Measurements from ENCODE around the gene IQSEC1.

IQSEC1 gene

DNA sequence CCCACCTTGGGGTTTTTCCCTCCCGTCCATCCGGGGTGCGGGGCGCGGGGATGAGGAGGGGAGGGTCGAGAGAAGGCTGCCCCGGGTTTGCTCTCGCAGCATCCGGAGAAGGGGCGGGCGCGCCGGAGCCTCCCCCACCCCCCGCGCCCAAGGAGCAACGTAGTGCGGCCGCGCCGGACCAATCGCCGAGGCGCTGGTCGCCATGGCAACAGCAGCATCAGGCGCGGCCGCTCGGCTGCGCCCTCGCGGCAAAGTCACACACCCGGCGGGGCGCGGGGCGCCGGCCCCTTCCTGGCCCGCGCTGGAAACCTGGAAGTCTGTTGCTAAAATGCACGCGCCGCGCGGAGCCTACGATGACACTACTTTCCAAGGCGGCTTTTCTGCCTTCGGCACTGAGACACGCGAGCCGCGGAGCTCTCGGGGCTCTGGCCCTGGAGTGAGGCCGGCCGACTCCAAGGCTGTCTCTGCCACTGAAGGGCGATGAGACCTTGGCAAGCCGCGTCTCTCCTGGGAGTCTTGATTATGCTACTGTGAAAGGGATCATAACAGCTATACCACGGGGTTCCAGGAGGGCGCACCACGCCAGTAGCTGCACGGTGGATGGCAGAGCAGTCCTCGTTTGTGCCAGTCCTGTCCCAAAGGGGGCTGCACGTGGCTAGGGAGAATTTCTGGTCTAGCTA is at the start of gene IQSEC1:
Gene IQSEC1 (minus strand): TSS at position 104 of the 680 bp plus-strand sequence. CDS start 415 bp downstream, outside the sequence.
- peaks cover 30 to 41% of the 10 kb centered on the region in 2 donors for H3K27me3 ChIP-seq (ENCODE audit: control insufficient read depth in 1 of 2, insufficient read depth in 2 of 2, low read length in 2 of 2)
- H3K27ac ChIP-seq (ENCODE audit: low read length), result no peak within 1 kb of the TSS
- no peaks in the 10 kb centered on the region for H3K9me3 ChIP-seq (ENCODE audit: control insufficient read depth in 2 of 2, low read length in 2 of 2)
- H3K9ac ChIP-seq (ENCODE audit: low read length in 2 of 2), result no peak within 1 kb of the TSS
- peaks cover 30% of the 10 kb centered on the region for H3K4me1 ChIP-seq (ENCODE audit: control insufficient read depth, insufficient read depth, low read length)
- H3K36me3 ChIP-seq (ENCODE audit: control insufficient read depth in 2 of 2, insufficient read depth in 2 of 2, low read length in 2 of 2), result no peaks in the 10 kb centered on the region
- peak within 1 kb of the TSS; percentile 27 to 58 for H3K4me3 ChIP-seq (ENCODE audit: low read length in 2 of 2)

- Histone ChIP-seq H3K27ac (ENCODE audit: low read length) (no peak overlapping the region), H3K9ac (ENCODE audit: low read length in 2 of 2) (no peak overlapping the region), H3K9me3 (ENCODE audit: control insufficient read depth in 2 of 2, low read length in 2 of 2) (no peaks in the 10 kb centered on the region), H3K27me3 (ENCODE audit: control insufficient read depth in 1 of 2, insufficient read depth in 2 of 2, low read length in 2 of 2) (peaks cover 0 to 2% of the 10 kb centered on the region in 2 donors), H3K4me1 (ENCODE audit: control insufficient read depth, insufficient read depth, low read length) (no peaks in the 10 kb centered on the region), H3K36me3 (ENCODE audit: control insufficient read depth in 2 of 2, insufficient read depth in 2 of 2, low read length in 2 of 2) (no peaks in the 10 kb centered on the region), H3K4me3 (ENCODE audit: low read length in 2 of 2) (no peak overlapping the region)
Measured at GRCh38 chr3:13122081-13123012, 49.1 kb upstream of the IQSEC1 start.

DNA sequence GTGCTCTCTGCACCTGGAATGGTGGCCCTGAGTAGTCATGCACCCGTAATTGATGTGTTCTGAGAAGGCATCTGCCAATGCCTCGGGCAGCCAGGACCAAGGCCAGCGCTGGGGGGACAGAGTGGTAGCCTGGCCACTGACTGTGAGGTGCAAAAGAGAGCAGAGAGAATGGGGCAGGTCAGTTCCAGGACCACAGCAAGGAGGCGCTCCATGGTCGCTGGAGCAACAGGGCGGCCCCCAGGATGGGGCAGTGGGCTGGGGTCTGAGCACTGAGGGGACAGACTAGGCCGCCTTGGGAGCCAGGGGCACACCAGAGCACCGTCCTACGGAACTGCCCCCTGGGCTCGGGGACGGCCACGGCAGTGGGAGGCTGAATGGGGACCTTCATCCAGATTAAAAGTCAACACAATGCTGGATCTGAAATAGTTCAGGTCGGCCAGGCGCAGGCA is 48.3 kb upstream of the IQSEC1 start:
- no peak overlapping the region for H3K27ac ChIP-seq (ENCODE audit: low read length)
- no peaks in the 10 kb centered on the region for H3K36me3 ChIP-seq (ENCODE audit: control insufficient read depth in 2 of 2, insufficient read depth in 2 of 2, low read length in 2 of 2)
- H3K9me3 ChIP-seq (ENCODE audit: control insufficient read depth in 2 of 2, low read length in 2 of 2), result no peaks in the 10 kb centered on the region
- H3K4me3 ChIP-seq (ENCODE audit: low read length in 2 of 2), result no peak overlapping the region
- H3K9ac ChIP-seq (ENCODE audit: low read length in 2 of 2), result no peak overlapping the region
- H3K4me1 ChIP-seq (ENCODE audit: control insufficient read depth, insufficient read depth, low read length), result no peaks in the 10 kb centered on the region
- peaks cover 0 to 2% of the 10 kb centered on the region in 2 donors for H3K27me3 ChIP-seq (ENCODE audit: control insufficient read depth in 1 of 2, insufficient read depth in 2 of 2, low read length in 2 of 2)

DNA sequence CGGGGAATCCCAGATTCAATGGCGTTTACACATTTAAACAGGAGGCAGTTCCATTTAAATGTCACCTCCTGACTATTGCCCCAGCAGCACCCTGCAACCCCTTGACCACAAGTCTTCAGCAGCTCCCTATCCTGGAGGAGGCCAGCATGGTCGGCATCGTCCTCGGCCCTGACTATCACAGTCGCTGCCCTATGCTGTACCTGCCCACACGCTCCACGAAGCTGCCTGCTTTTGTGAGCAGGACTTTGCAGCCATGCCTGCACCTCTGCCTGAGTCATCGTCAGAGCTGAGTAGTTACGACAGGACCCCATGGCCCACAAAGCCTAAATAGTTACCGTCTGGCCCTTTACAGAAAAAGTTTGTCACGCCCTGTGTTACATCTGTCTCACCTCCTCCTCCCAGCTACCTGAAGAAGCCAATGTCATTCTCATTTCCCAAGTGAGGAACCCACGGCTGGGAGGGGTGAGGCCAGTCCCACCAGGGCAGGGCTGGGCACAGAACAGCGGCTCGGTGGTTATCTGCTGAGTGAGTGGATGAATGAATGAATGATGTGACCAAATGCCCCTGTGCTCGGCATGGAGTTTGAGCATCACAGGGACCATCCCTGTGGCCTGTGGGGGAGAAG is 47.8 kb upstream of the IQSEC1 start:
- H3K4me1 ChIP-seq (ENCODE audit: control insufficient read depth, insufficient read depth, low read length), result no peaks in the 10 kb centered on the region
- peaks cover 0 to 2% of the 10 kb centered on the region in 2 donors for H3K27me3 ChIP-seq (ENCODE audit: control insufficient read depth in 1 of 2, insufficient read depth in 2 of 2, low read length in 2 of 2)
- no peak overlapping the region for H3K27ac ChIP-seq (ENCODE audit: low read length)
- no peak overlapping the region for H3K9ac ChIP-seq (ENCODE audit: low read length in 2 of 2)
- H3K9me3 ChIP-seq (ENCODE audit: control insufficient read depth in 2 of 2, low read length in 2 of 2), result no peaks in the 10 kb centered on the region
- H3K4me3 ChIP-seq (ENCODE audit: low read length in 2 of 2), result no peak overlapping the region
- no peaks in the 10 kb centered on the region for H3K36me3 ChIP-seq (ENCODE audit: control insufficient read depth in 2 of 2, insufficient read depth in 2 of 2, low read length in 2 of 2)

DNA sequence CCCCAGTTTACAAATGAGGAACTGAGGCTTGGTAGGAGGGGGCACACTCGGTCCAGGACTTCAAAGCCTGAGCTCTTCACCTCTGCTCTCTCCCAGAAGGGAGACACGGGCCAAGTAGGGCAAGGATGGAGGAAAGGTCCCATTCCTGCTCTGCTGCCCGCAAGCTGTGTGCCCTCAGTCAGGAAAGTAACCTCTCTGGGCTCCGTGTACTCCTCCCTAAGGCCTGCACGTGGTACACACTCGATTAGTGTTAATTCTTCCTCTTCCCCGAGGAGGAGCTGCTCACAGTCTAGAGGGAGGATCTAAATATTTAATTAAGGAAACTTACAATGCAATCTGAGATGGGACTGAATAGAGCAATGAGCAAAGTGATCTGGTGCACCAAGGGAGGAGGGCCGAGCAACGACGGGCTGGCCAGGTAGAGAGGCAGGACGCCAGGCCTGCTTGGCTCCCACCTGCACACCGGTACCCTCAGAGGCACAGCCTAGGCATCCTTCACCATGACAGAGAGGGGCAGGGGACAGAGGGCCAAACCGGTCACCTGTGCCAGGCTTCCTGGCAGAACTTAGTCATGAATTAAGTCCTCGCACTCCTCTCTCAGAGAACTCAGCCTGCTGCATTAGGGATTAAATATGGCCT is 47.2 kb upstream of the IQSEC1 start:
- Histone ChIP-seq H3K4me3 (ENCODE audit: low read length in 2 of 2) (no peak overlapping the region), H3K9ac (ENCODE audit: low read length in 2 of 2) (no peak overlapping the region), H3K27me3 (ENCODE audit: control insufficient read depth in 1 of 2, insufficient read depth in 2 of 2, low read length in 2 of 2) (peaks cover under 1 to 2% of the 10 kb centered on the region in 2 donors), H3K27ac (ENCODE audit: low read length) (no peak overlapping the region), H3K9me3 (ENCODE audit: control insufficient read depth in 2 of 2, low read length in 2 of 2) (no peaks in the 10 kb centered on the region), H3K4me1 (ENCODE audit: control insufficient read depth, insufficient read depth, low read length) (no peaks in the 10 kb centered on the region), H3K36me3 (ENCODE audit: control insufficient read depth in 2 of 2, insufficient read depth in 2 of 2, low read length in 2 of 2) (no peaks in the 10 kb centered on the region)

GRCh38 chr3:13119471-13120220 is 46.4 kb upstream of the IQSEC1 start:
- peaks cover 2 to 4% of the 10 kb centered on the region in 2 donors for H3K27me3 ChIP-seq (ENCODE audit: control insufficient read depth in 1 of 2, insufficient read depth in 2 of 2, low read length in 2 of 2)
- H3K4me3 ChIP-seq (ENCODE audit: low read length in 2 of 2), result no peak overlapping the region
- H3K9me3 ChIP-seq (ENCODE audit: control insufficient read depth in 2 of 2, low read length in 2 of 2), result no peaks in the 10 kb centered on the region
- H3K27ac ChIP-seq (ENCODE audit: low read length), result no peak overlapping the region
- H3K9ac ChIP-seq (ENCODE audit: low read length in 2 of 2), result no peak overlapping the region
- H3K4me1 ChIP-seq (ENCODE audit: control insufficient read depth, insufficient read depth, low read length), result no peaks in the 10 kb centered on the region
- H3K36me3 ChIP-seq (ENCODE audit: control insufficient read depth in 2 of 2, insufficient read depth in 2 of 2, low read length in 2 of 2), result no peaks in the 10 kb centered on the region

DNA sequence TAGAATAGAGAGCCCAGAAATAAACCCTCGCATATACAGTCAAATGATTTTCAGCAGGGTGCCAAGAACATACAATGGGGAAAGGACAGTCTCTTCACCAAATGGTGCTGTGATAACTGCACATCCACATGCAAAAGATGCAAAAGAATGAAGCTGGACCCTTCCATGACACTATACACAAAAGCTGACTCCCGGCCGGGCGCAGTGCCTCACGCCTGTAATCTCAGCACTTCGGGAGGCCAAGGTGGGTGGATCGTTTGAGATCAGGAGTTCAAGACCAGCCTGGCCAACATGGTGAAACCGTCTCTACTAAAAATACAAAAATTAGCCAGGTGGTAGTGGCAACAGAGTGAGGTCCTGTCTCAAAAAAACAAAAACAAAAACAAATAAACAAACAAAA is 43.2 kb upstream of the IQSEC1 start:
- Histone ChIP-seq H3K9me3 (ENCODE audit: control insufficient read depth in 2 of 2, low read length in 2 of 2) (no peaks in the 10 kb centered on the region), H3K27ac (ENCODE audit: low read length) (no peak overlapping the region), H3K4me3 (ENCODE audit: low read length in 2 of 2) (no peak overlapping the region), H3K4me1 (ENCODE audit: control insufficient read depth, insufficient read depth, low read length) (no peaks in the 10 kb centered on the region), H3K9ac (ENCODE audit: low read length in 2 of 2) (no peak overlapping the region), H3K36me3 (ENCODE audit: control insufficient read depth in 2 of 2, insufficient read depth in 2 of 2, low read length in 2 of 2) (no peaks in the 10 kb centered on the region), H3K27me3 (ENCODE audit: control insufficient read depth in 1 of 2, insufficient read depth in 2 of 2, low read length in 2 of 2) (peaks cover 4 to 7% of the 10 kb centered on the region in 2 donors)

DNA sequence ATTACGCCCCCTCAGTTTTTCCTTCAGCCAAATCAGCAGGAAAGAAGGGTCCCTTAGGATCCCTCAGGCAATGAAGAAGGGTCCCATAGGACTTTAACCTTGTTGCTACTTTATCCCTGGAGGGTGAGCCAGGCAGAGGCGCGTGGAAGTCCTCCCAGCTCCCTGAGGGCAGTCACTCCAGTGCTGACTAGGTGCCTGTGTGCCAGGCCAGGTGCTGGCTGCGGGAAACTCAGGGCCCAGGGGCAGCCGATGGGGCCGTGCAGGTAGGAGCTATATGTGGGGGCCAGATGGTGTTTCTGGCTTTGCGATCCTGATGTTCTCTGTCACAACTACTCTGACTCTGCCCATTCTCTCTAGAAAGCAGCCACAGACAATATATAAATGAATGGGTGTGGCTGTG is 42.8 kb upstream of the IQSEC1 start:
- peaks cover 4 to 8% of the 10 kb centered on the region in 2 donors for H3K27me3 ChIP-seq (ENCODE audit: control insufficient read depth in 1 of 2, insufficient read depth in 2 of 2, low read length in 2 of 2)
- H3K9me3 ChIP-seq (ENCODE audit: control insufficient read depth in 2 of 2, low read length in 2 of 2), result no peaks in the 10 kb centered on the region
- H3K9ac ChIP-seq (ENCODE audit: low read length in 2 of 2), result no peak overlapping the region
- H3K4me3 ChIP-seq (ENCODE audit: low read length in 2 of 2), result no peak overlapping the region
- no peaks in the 10 kb centered on the region for H3K4me1 ChIP-seq (ENCODE audit: control insufficient read depth, insufficient read depth, low read length)
- no peaks in the 10 kb centered on the region for H3K36me3 ChIP-seq (ENCODE audit: control insufficient read depth in 2 of 2, insufficient read depth in 2 of 2, low read length in 2 of 2)
- no peak overlapping the region for H3K27ac ChIP-seq (ENCODE audit: low read length)

GRCh38 chr3:13115576-13115910 is 42.3 kb upstream of the IQSEC1 start:
- no peaks in the 10 kb centered on the region for H3K9me3 ChIP-seq (ENCODE audit: control insufficient read depth in 2 of 2, low read length in 2 of 2)
- H3K36me3 ChIP-seq (ENCODE audit: control insufficient read depth in 2 of 2, insufficient read depth in 2 of 2, low read length in 2 of 2), result no peaks in the 10 kb centered on the region
- no peak overlapping the region for H3K27ac ChIP-seq (ENCODE audit: low read length)
- no peak overlapping the region for H3K9ac ChIP-seq (ENCODE audit: low read length in 2 of 2)
- H3K27me3 ChIP-seq (ENCODE audit: control insufficient read depth in 1 of 2, insufficient read depth in 2 of 2, low read length in 2 of 2), result peaks cover 4 to 8% of the 10 kb centered on the region in 2 donors
- H3K4me3 ChIP-seq (ENCODE audit: low read length in 2 of 2), result no peak overlapping the region
- no peaks in the 10 kb centered on the region for H3K4me1 ChIP-seq (ENCODE audit: control insufficient read depth, insufficient read depth, low read length)
